Activated CD8-positive, alpha-beta memory T cell treated with anti-CD3 and anti-CD28 coated beads for 4 hours (primary cell): ENCODE data around the gene CCAR1.
"Not testable (repeated sequence)": the region's sequence is repeated elsewhere in the genome, so short reads cannot be mapped to it uniquely, and the experiment has no call there.

Source experiments
- DNase-seq, 2 donors: peaks; one replicate each; pipeline ENCODE4 v3.0.0-alpha.2; 2020; ENCODE audit warnings: low read depth in 2 of 2

Gene CCAR1

DNA sequence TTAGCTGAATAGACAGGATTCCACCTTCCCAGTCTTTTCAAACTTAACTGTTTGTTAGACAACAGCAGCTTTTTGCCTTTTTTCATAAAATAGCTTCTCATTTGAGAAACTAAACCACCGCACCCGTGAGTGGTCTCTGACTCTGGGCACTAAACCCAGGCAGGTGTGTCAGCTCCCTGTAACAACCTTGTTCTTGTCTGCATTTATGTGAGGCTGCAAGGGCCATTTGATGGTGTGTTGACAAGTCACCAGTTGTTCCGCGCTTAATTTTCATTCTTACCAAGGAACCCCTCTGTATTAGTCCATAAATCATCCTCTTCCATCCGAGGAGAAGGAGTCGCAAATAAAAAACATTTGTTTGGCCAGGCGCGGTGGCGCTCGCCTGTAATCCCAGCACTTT lies 107.8 kb downstream of the CCAR1 start:
- no peak for DNase-seq

DNA sequence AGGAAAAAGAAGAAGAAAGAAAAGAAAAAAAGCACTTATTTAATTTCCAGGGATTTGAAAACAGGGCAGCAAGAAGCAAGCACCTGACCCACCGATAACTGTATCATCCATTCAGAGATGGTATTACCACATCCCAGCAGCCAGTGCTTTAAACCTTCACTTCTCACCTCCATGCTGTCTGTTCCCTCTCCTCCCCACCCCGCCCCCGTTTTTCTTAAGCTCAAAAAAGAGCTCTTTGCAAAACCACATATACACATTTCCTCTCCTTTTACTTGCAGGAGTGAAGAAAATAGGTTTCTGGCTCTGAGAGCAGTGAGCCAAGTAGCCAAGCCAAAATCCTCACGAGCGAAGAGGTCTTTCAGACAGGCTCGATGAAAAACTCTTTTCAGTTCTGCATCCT lies 108.5 kb downstream of the CCAR1 start:
- no peak for DNase-seq

DNA sequence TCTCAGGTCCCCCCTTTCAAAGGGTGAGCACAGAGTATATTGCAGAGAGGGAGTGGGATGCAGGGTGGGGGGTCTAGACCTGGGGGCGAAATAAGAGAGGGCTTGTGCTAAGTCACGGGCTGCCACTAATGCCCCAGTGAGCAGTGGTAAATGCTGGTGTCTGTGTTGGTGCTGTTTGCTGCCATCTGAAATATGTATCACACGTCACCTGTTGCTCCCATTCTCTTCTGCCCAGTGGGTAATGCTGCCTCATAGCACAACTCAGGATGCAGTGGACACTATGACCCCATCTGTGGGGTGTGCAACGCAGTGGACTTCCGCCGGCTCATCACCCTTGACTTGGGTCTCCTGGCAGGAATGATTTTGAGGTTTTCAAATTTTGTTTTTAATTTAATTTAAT lies 108.9 kb downstream of the CCAR1 start:
- no peak for DNase-seq

DNA sequence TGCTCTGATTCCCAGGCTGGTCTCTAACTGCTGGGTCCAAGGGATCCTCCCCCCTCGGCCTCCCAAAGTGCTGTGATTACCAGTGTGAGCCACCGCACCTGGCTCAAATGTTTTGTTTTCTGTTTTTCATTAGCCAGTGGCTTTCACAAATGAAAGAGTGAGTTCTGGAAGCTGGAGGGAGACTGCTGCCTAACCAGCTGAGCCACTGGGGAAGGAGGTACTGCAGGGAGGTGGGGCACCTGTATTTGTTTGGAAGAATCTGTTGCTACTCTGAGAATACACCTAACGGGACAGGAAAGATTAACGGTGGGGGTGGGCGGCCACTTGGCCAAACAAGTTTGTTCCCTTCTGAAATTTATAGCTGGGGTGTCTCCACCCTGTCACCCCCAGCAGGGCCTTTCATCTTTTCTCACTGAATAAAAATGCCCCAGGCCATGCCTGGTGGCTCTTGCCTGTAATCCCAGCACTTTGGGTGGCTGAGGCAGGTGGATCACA lies 111.0 kb downstream of the CCAR1 start:
- DNase-seq = no peak

DNA sequence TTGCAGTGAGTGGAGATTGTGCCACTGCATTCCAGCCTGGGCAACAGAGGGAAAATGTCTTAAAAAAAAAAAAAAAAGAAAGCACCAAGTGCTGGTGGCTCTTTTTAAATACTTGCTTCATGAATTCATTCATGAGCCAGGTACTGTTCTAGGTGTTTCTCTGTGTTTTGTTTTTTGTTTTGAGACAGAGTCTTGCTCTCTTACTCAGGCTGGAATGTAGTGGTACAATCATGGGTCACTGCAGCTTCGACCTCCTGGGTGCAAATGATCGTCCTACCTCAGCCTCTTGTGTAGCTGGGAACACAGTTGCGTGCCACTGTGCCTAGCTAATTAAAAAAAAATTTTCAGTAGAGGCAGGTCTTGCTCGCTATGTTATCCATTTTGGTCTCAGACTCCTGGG lies 111.6 kb downstream of the CCAR1 start:
- DNase-seq = no peak

DNA sequence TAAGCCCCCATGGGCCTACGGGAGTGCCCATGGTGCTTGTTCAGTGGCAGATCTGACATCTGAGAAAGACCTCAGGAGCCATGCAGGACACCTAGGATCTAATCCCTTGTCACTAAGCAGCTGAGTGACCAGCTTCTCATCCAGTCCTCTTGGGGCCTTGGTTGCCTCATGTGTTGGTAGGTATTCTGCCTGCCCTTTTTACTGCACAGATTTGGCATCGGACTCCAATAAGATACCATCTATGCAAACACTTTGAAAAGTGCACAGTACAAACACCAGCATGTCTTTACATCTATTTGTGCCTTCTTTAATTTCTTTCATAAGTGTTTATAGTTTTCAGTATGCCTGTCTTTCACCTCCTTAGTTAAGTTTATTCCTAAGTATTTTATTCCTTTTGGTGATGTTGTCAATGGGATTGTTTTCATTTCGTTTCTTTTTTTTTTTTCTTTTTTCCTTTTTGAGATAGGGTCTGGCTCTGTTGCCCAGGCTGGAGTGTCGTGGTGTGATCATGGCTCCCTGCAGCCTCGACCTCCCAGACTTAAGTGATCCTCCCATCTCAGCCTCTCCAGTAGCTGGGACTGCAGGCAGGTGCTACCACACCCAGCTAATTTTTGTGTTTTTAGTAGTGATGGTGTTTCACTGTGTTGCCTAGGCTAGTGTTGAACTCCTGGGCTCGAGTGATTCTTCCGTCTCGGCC lies 116.7 kb downstream of the CCAR1 start:
- DNase-seq = no peak

DNA sequence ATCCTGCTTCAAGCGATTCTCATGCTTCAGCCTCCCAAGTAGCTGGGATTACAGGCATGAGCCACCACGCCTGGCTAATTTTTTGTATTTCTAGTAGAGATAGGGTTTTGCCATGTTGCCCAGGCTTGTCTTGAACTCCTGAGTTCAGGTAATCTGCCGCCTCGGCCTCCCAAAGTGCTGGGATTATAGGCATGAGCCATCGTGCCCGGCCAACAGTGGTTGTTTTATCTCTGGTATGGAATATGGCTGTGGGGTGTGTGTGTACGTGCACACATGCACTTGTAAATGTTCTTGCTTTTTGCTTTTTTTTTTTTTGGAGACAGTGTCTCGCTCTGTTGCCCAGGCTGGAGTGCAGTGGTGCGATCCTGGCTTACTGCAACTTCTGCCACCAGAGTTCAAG lies 119.6 kb downstream of the CCAR1 start:
- DNase-seq = not testable (repeated sequence)
